Activated T-helper 1 cell treated with anti-CD3 and anti-CD28 coated beads, Interleukin-12 subunit alpha, Interleukin-12 subunit beta, Interleukin-2, Interleukin-4 antibody, amounts not matched to agents 30 ng/mL and 10 ng/mL and 1 ng/mL, durations not matched to agents 14 hours and 24 hours and 36 hours (primary cell): ENCODE data around the gene PKD1. TPM values are rescaled to one million over a fixed set of nuclear protein-coding genes. Genes with fewer than 3 reads are reported as not detected.
A peak's percentile ranks its signal among the peaks of the same experiment; 100 is the strongest.

Experiments used
- DNase-seq: peaks from one replicate; pipeline ENCODE4 v3.0.0; 2021; ENCODE audit warnings: low spot score
- H3K27ac Mint-ChIP-seq: one replicate; pipeline ENCODE4 v1.8.0; 2021; ENCODE audit warnings: mild to moderate bottlenecking, mixed read lengths
- H3K27me3 Mint-ChIP-seq: one replicate; pipeline ENCODE4 v1.8.0; 2022; ENCODE audit warnings: mild to moderate bottlenecking, moderate library complexity, mixed read lengths; ENCODE audit not compliant: insufficient read depth
- H3K36me3 Mint-ChIP-seq: one replicate; pipeline ENCODE4 v1.8.0; 2021; ENCODE audit warnings: low read depth, mixed read lengths
- H3K4me1 Mint-ChIP-seq: one replicate; pipeline ENCODE4 v1.8.0; 2021; ENCODE audit warnings: low read depth, mixed read lengths
- H3K4me3 Mint-ChIP-seq: one replicate; pipeline ENCODE4 v1.8.0; 2021; ENCODE audit warnings: mild to moderate bottlenecking, moderate library complexity, mixed read lengths
- H3K9me3 Mint-ChIP-seq: one replicate; pipeline ENCODE4 v1.8.0; 2021; ENCODE audit warnings: mixed read lengths
- intact Hi-C: fragments of 100-400 bp; cut with micrococcal nuclease; formaldehyde crosslinking; loops from one replicate; pipeline ENCODE4 v1.15.1; 2024
- total RNA-seq: library from RNA; stranded (reverse); gene quantifications from 2 replicates; pipeline ENCODE4 v1.2.3, GENCODE V29; 2022

The PKD1 gene
- total RNA-seq, 1 donor from 2014 or later, result 92.5 TPM

DNA sequence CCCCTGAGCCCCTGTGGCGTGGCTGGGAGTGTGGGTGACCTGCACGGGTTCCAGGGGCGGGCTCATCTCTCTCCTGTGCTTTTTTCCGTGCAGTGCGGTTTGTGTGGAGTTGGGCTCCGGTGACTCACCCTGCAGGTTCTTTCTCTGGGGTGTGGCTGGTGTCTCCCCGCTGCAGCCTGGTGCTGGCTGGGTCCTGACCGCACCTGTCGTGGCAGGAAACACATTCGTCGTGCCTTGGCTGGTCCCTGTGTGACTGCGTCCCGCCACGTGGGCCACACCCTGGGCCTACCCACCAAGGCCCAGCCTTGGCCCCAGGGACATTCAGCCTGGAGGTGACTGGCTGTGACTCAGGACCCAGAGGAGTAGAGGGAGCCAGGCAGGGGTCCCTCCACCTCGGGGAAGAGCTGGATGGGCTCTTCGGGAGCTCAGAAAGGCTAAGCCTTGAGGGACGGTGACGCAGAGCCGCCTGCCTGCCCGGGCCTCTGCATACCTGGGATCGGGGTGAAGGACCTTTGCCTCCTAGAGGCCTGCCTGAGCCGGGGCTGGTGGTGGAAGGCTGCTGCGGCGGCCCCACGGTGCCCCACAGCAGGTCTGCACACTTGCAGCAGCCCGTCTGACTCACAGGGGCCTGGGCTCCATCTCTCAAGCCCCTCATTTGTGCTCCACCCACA, 27.6 kb upstream of the PKD1 start:
- Mint-ChIP-seq H3K27ac (no peak overlapping the region), H3K4me3 (no peak overlapping the region), H3K4me1 (no peaks in the 10 kb centered on the region), H3K27me3 (no peaks in the 10 kb centered on the region), H3K9me3 (no peaks in the 10 kb centered on the region), H3K36me3 (peaks cover 5% of the 10 kb centered on the region)
- intact Hi-C loops, result no loop called here
- DNase-seq, result no peak

DNA sequence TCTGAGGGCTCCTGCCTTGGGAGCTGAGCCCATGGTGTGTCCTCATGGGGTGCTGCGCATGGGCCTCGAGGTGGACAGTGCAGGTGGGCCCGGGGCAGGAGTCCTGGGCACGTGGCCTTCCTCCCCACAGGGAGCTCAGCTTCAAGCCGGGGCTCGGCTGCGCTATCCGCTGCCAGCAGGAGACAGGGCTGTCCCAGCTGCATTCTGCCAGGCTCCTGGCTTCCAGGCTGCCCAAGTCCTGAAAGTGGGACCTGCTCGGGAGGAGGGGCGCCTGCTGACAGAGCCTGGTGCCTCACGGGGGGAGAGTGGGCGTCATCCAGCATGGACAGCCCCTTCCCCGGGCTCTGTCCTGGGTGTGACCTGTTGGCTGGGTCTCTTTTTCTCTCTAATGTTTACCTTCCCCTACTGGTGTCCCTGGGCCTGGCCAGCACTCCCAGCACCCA, 27.0 kb upstream of the PKD1 start:
- peaks cover 5% of the 10 kb centered on the region for H3K36me3 Mint-ChIP-seq
- H3K27me3 Mint-ChIP-seq, result no peaks in the 10 kb centered on the region
- intact Hi-C loops, result no loop called here
- H3K27ac Mint-ChIP-seq, result no peak overlapping the region
- H3K4me1 Mint-ChIP-seq, result no peaks in the 10 kb centered on the region
- H3K9me3 Mint-ChIP-seq, result no peaks in the 10 kb centered on the region
- no peak for DNase-seq
- H3K4me3 Mint-ChIP-seq, result no peak overlapping the region

DNA sequence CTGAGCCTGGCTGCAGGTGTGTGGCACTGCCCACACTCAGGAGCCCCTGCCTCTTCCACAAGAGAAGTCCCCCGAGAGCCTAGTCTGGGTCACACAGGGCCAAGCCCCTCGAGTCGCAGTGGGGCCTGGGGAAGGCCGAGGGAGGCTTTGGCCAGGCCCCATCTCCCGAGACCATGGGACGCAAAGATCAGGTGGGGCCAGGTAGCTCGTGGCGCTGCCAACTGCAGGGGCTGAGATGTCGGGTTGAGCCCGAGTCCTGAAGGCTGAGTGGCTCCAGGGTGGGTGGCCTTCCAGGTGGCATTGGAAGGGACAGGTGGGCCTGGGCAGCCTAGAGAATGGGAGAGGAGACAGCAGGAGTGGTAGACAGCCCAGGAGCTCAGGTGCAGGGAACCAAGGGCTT, 26.2 kb upstream of the PKD1 start:
- DNase-seq, result no peak
- intact Hi-C loops, result no loop called here
- no peaks in the 10 kb centered on the region for H3K9me3 Mint-ChIP-seq
- H3K4me1 Mint-ChIP-seq, result peaks cover 5% of the 10 kb centered on the region
- no peak overlapping the region for H3K4me3 Mint-ChIP-seq
- H3K36me3 Mint-ChIP-seq, result peaks cover 5% of the 10 kb centered on the region
- no peak overlapping the region for H3K27ac Mint-ChIP-seq
- H3K27me3 Mint-ChIP-seq, result no peaks in the 10 kb centered on the region

DNA sequence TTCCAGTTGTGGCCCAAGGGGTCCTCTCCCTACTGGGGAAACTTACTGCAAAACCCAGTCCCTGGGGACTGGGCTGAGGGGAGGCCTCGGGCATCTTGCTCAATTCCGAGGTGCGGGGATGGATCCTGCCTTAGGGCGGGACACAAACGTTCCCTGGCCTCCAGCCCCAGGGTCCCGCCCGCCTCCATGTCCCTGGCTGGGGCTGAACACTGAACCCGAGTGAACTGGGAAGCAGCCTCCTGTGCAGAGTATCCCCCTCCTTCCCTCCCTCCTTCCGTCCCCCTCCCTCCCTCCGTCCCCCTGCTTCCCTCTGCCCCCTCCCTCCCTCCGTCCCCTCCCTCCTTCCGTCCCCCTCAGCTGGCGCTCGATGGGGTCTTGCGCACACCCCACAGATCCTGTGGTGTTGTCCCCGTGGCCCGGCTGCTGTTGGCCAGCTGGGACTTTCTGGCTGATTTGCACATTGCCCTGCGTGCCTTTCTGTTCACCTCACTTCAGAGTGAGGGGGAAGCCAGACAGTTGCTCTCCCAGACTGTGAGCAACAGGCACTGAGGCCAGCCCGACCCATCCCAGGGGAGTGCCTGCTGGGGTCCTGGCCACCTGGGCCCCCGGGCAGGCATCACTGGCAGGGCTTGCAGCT, 25.3 kb upstream of the PKD1 start:
- Mint-ChIP-seq H3K27me3 (no peaks in the 10 kb centered on the region), H3K36me3 (peaks cover 7% of the 10 kb centered on the region), H3K4me1 (peaks cover 14% of the 10 kb centered on the region), H3K4me3 (no peak overlapping the region), H3K27ac (no peak overlapping the region), H3K9me3 (no peaks in the 10 kb centered on the region)
- DNase-seq, result no peak
- intact Hi-C loops, result no loop called here

DNA sequence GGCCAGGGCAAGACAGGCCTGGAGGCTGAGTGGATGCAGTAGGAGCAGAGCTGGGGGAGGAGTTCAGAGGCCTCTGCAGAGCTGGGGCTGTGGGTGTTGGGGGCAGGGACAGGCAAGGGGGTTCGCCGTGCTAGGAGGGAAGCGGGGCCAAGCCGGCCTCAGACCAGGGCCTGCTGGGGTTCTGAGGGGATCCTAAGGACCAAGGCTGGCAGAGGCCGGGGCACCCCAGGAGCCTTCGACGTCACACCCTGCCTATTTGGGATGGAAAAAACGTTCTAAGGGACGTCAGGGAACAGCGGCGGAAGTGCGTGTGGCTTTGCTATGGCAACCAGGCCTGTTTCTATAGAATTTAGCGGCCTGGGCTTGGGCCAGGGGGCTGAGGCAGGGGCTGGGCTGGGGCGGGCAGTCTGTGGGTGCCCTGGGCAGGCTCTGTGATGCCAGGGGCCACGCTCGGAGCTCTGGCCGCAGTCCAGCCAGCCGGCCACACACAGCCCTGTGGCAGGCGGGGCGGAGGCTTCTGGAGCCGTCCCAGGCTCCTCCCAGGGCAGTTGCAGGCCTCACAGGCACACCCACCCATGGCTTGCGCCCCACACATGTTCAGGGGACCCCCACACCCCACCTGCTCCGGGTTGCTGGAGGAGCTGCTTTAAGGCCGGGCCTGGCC, 23.6 kb upstream of the PKD1 start:
- intact Hi-C loops, result loop anchor here (5.0 kb wide), 2 partner anchors 547 to 1522 kb away; partner anchors contain the start of genes CRAMP1, IFT140 and METTL26
- no peak for DNase-seq
- H3K4me3 Mint-ChIP-seq, result no peak overlapping the region
- peaks cover 15% of the 10 kb centered on the region for H3K4me1 Mint-ChIP-seq
- H3K9me3 Mint-ChIP-seq, result no peaks in the 10 kb centered on the region
- H3K36me3 Mint-ChIP-seq, result peaks cover 15% of the 10 kb centered on the region
- peak overlapping the region; percentile 12 for H3K27ac Mint-ChIP-seq
- H3K27me3 Mint-ChIP-seq, result no peaks in the 10 kb centered on the region

DNA sequence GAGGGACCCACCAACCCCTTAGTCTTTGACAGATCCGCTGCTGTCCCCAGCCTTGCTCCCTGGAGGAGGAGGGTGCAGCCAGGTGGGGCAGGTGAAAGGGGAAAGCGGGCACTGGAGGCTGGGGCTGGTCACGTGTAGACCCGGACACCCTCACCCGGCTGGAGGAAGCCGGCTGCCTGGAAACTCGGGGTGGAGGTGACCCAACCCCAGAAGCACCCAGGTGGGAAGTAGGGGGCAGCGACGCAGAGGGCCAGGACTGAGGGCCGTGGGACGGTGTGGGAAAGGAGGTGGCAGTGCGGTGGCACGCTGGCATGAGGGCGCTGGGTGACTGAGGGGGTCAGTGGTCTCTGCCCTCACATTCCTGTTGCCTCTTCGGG, 22.6 kb upstream of the PKD1 start:
- H3K36me3 Mint-ChIP-seq, result peaks cover 24% of the 10 kb centered on the region
- no peak overlapping the region for H3K27ac Mint-ChIP-seq
- H3K4me1 Mint-ChIP-seq, result peaks cover 20% of the 10 kb centered on the region
- DNase-seq, result no peak
- no peaks in the 10 kb centered on the region for H3K27me3 Mint-ChIP-seq
- intact Hi-C loops, result loop anchor here (5.0 kb wide), 2 partner anchors 546 to 1521 kb away; partner anchors contain the start of genes CRAMP1, IFT140 and METTL26
- no peak overlapping the region for H3K4me3 Mint-ChIP-seq
- H3K9me3 Mint-ChIP-seq, result no peaks in the 10 kb centered on the region

DNA sequence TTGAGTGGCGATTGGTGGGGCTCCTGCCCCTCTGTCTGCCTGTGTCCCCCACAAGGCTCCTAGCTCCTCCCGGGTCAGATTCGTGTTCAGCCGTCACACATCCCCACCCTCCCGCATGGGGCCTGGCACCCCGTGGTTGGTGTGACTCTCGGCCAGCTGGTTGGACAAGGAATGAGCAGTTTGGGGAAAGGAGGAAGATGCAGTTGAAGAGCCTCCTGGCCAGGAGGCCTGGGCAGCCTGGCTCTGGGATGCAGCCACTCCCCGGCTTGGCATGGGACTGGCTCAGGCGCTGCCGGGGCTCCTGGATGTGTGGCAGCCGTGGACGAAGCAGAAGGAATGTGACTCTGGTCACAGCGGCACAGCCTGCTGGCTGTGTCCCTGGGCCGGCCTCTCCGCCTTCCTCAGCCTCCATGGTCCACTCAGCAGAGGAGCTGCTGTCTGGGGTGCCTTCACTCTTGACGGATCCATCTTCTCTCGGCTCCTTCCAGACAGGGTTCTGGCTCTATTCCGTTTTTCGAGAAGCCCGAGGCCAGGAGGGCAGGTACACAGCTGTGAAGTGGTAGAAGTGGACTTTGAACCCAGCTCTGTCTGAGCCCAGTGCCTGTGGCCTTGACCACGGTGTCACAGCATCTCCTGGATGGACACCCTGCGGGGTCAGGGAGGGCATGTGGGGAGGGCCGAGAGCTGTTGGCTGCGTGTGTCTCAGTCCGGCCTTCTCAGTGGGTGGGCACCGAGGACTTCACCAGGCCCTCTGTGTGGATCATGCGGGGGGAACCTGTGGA, 22.0 kb upstream of the PKD1 start:
- DNase-seq, result no peak
- peak overlapping the region; percentile 99 for H3K4me3 Mint-ChIP-seq
- peak overlapping the region; percentile 14 for H3K27ac Mint-ChIP-seq
- no peaks in the 10 kb centered on the region for H3K27me3 Mint-ChIP-seq
- H3K9me3 Mint-ChIP-seq, result no peaks in the 10 kb centered on the region
- intact Hi-C loops, result loop anchor here (5.0 kb wide), 2 partner anchors 545 to 1520 kb away; partner anchors contain the start of genes CRAMP1, IFT140 and METTL26
- H3K36me3 Mint-ChIP-seq, result peaks cover 24% of the 10 kb centered on the region
- peaks cover 20% of the 10 kb centered on the region for H3K4me1 Mint-ChIP-seq

DNA sequence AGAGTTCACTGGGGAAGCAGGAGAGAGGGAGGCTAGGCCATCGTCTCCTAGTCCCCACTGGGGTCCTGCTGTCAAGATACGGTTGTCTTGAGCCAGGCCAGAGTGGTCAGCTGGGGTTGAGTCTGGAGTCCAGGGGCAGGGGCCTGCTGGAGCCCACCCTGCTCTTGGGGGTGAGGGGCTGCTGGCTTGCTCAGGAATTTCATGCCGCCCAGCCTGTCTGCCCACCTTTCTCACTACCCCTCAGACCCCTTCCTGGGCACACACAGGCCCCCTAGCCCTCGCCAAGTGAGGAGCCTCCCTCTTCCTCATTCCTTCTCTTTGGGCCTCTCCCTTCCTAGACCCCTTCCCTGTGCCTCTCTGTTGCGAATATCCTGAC, 21.1 kb upstream of the PKD1 start:
- Mint-ChIP-seq H3K4me3 (peak overlapping the region; percentile 99), H3K27ac (peak overlapping the region; percentile 75), H3K9me3 (no peaks in the 10 kb centered on the region), H3K27me3 (no peaks in the 10 kb centered on the region), H3K4me1 (peaks cover 20% of the 10 kb centered on the region), H3K36me3 (peaks cover 24% of the 10 kb centered on the region)
- no peak for DNase-seq
- intact Hi-C loops, result loop anchor here (5.0 kb wide), 2 partner anchors 545 to 1520 kb away; partner anchors contain the start of genes CRAMP1, IFT140 and METTL26

DNA sequence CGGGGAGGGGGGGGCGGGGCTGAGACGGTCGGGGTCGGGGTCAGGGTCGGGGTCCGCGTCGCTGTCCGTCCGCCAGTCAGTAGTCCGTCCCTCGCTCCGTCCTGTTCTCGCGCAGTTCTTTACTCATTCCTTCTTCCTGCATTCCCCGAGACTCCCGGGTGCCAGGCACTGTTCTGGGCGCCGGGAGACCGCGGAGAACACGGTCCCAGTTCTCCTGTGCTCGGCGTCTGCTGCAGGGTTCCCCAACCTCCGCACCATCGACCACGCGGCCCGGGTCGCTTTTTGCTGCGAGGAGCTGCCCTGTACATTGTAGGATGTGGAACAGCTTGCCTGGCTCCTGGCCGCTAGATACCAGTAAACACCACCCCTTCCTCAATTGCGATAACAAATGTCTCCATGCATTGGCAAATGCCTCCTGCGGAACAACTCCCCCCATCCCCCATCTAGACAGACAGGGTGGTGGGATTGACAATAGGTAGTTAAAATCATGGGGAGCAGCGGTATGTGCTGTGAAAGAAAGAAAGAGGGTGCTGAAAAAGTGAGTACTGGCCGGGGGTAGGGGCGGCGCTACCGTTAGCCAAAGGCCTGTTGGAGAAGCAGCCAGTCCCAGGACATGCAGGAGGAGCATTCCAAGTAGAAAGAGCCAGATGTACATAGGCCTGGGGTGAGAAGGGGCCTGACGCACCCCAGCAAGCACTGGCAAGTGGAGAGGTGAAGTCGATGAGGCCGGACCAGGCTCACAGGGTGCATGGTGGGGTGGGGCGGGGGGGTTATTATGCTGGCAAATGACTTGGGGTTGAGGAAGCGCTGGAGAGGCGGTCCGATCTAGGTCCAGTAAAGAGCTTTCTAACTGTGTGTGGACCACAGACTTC, 20.5 kb upstream of the PKD1 start:
- H3K4me3 Mint-ChIP-seq, result peak overlapping the region; percentile 99
- no peaks in the 10 kb centered on the region for H3K9me3 Mint-ChIP-seq
- DNase-seq, result no peak
- H3K27me3 Mint-ChIP-seq, result no peaks in the 10 kb centered on the region
- H3K36me3 Mint-ChIP-seq, result peaks cover 26% of the 10 kb centered on the region
- intact Hi-C loops, result loop anchor here (1.0 to 5.0 kb wide), 13 partner anchors 20 to 1519 kb away; partner anchors contain the start of genes CCNF, CRAMP1, E4F1 and ECI1
- peaks cover 23% of the 10 kb centered on the region for H3K4me1 Mint-ChIP-seq
- peak overlapping the region; percentile 93 for H3K27ac Mint-ChIP-seq

DNA sequence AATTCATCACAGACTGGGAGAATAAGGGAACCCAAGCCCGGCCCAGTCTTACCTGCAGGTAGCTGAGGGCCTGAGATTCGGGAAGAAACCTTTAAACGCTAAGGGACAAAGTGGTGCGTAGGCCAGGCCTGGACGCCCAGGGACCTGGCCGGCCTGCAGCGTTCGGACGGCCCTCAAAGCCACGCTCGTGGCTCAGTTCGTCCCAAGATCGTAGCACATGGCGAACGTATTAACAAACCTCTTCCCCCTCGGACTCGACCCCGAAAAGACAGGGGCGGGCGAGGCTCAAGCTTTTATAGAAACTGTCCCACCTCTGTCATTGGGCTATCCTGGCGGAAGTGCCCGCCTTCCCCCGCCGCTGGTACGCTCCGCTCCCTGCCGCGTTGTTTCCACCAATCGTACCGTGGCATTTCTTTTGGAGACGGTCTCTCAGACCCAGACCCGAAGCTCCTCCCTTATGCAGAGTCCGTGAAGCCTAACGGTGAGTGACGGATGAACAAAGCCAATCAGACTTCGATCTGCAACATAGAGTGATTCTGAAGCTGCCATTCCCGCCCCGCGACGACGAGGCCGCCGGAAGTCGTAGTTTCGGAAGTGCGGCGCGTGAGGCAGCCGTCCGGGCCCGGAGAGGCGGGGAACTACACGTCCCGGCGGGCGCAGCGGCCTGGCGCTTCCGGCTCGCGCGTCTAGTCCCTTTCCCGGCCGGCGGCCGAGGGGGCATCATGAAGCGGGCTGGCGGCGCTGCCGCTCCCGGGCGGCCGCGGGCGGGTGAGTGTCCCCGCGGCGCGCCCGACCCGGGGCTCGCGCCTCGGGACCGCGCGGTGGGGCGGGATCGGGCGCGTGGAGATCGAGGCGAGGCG, 19.6 kb upstream of the PKD1 start, which contains the start of gene TRAF7:
TRAF7 (plus strand) TSS at position 692 of the 860 bp plus-strand sequence. CDS start 8,139 bp downstream, outside the sequence.
- Mint-ChIP-seq H3K27me3 (no peaks in the 10 kb centered on the region), H3K4me3 (peak within 1 kb of the TSS; percentile 99), H3K9me3 (no peaks in the 10 kb centered on the region), H3K27ac (peak within 1 kb of the TSS; percentile 93), H3K4me1 (peaks cover 24% of the 10 kb centered on the region), H3K36me3 (peaks cover 28% of the 10 kb centered on the region)
- intact Hi-C loops, result loop anchor here (1.0 to 5.0 kb wide), 13 partner anchors 19 to 1518 kb away; partner anchors contain the start of genes CCNF, CRAMP1, E4F1 and ECI1
- DNase-seq, result peak; percentile 98

DNA sequence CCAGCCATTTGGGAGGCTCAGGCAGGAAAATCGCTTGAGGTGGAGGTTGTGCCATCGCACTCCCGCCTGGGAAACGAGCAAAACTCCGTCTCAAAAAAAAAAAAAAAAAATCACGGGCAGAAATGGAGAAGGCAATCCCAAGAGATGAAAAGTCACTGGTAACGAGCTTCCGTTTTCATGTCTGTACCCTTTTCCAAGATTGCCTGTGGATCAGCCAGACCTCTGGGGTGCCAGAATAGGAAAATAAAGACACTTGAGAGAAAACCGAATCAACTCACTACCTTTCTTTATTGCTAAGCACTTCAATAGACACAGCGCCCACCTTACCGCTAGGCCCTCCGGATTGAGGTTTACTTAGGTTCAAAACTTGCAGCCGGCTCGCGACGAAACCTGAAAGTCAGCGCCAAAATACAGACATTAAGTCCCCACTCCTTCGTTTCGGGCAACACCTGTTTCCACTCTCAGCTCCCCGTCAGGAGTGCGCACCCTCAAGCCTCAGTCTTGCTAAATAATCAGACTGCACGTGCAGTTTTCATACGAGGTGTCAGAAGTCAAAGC, 18.9 kb upstream of the PKD1 start:
- intact Hi-C loops, result loop anchor here (1.0 to 5.0 kb wide), 13 partner anchors 18 to 1517 kb away; partner anchors contain the start of genes CCNF, CRAMP1, E4F1 and ECI1
- H3K36me3 Mint-ChIP-seq, result peaks cover 28% of the 10 kb centered on the region
- H3K27me3 Mint-ChIP-seq, result no peaks in the 10 kb centered on the region
- no peak for DNase-seq
- no peaks in the 10 kb centered on the region for H3K9me3 Mint-ChIP-seq
- peak overlapping the region; percentile 87 for H3K4me3 Mint-ChIP-seq
- H3K27ac Mint-ChIP-seq, result peak overlapping the region; percentile 89
- peaks cover 24% of the 10 kb centered on the region for H3K4me1 Mint-ChIP-seq
